Thyroid gland (tissue), 4 donors: ENCODE results near the gene IFFO2. TPM values are rescaled to one million over a fixed set of nuclear protein-coding genes. Genes with fewer than 3 reads are reported as not detected.

Experiments
- DNase-seq, 2 donors: peaks; one replicate each; pipeline ENCODE4 v3.0.0-alpha.2; 2019
- H3K27ac ChIP-seq, 3 donors: fragments of 200-600 bp; sonication (generic); 1 replicate in 2 of 3; 2 replicates in 1 of 3; pipeline ENCODE4 v1.5.1; 2016 to 2019; ENCODE audit warnings: mild to moderate bottlenecking in 1 of 3, moderate library complexity in 1 of 3
- H3K27me3 ChIP-seq: fragments of 200-600 bp; sonication (generic); one replicate; pipeline ENCODE4 v1.5.1; 2019
- H3K36me3 ChIP-seq, 2 donors: fragments of 200-600 bp; sonication (generic); one replicate each; pipeline ENCODE4 v1.5.1; 2016 to 2019
- H3K4me1 ChIP-seq, 2 donors: fragments of 200-600 bp; sonication (generic); one replicate each; pipeline ENCODE4 v1.5.1; 2017 to 2019
- H3K4me3 ChIP-seq, 3 donors: fragments of 200-600 bp; sonication (generic); replicated peaks in 1 of 3; 1 replicate in 2 of 3; 2 replicates in 1 of 3; pipeline ENCODE4 v1.5.1; 2016; ENCODE audit warnings: mild to moderate bottlenecking in 1 of 3
- H3K9me3 ChIP-seq: fragments of 200-600 bp; sonication (generic); one replicate; pipeline ENCODE4 v1.5.1; 2017
- POLR2A ChIP-seq, 2 donors: fragments of 450-650 bp; IDR thresholded peaks; one replicate each; pipeline ENCODE4 v1.6.1; 2017; ENCODE audit warnings: antibody characterized with exemption in 2 of 2, mild to moderate bottlenecking in 2 of 2, moderate library complexity in 1 of 2
- WGBS, 2 donors: methylation state at CpG; one replicate each; pipeline ENCODE4 v1.1.5; 2017; 5-methylcytosine and 5-hydroxymethylcytosine counted together
- intact Hi-C: fragments of 100-400 bp; cut with DNase I; formaldehyde crosslinking; loops from one replicate; pipeline ENCODE4 v1.15.1; 2023
- total RNA-seq, 4 donors: library from RNA; depleted of rRNA; stranded (reverse); fragments of >200 nt; gene quantifications; one replicate each; pipeline ENCODE4 v1.2.3, GENCODE V29; 2016
- TF ChIP-seq, protein P1 (sequence below), 6 experiments: fragments of 200-600 bp in 3 of 6; fragments of 450-650 bp in 3 of 6; sonication (generic) in 3 of 6; IDR thresholded peaks; one replicate each; pipeline ENCODE4 v1.5.1; 2016 to 2019; ENCODE audit warnings: antibody characterized with exemption in 6 of 6, mild to moderate bottlenecking in 2 of 6, inconsistent platforms in 1 of 6, moderate library complexity in 1 of 6

Gene IFFO2
- total RNA-seq, 4 donors from 2014 or later, result 7.2 to 11.3 (median 10.1) TPM

DNA sequence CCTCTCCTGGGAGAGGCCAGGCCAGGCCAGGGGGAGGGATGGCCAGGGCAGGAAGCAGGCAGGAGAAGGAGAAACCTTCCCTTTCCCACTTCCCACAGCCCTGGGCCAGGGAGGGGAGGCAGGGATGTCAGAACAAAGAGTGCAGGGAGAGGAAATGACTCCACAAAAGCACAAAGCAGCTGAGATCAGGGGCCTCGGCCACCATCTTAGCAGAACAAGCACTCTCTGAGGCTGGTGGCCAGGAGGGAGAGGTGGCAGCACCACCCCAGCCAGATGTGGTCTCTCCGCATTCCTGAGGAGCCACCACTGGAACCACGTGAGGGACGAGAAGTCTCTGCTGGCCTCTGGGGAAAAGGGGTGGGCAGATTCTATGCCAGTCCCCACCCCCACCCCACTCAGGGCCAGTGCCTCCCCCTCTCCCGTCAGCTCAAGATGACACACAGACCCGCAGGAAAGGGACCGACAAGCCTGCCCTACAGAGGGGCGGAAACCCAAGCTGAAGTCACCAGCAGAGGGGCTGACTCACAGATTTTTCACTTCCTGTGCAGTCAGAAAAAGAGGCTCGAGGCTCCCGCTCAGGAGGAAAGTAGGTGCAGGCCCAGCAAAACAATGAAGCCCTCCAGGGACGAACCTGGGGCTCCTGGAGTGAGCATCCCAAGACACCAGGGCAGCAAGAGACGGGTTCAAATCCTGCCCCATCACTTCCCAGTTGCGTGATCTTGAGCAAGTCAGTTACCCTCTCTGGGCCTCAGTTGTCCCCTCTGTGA is 30.0 kb downstream of the IFFO2 start:
- peak overlapping the region; percentile 47 to 76 (median 73) for H3K27ac ChIP-seq

DNA sequence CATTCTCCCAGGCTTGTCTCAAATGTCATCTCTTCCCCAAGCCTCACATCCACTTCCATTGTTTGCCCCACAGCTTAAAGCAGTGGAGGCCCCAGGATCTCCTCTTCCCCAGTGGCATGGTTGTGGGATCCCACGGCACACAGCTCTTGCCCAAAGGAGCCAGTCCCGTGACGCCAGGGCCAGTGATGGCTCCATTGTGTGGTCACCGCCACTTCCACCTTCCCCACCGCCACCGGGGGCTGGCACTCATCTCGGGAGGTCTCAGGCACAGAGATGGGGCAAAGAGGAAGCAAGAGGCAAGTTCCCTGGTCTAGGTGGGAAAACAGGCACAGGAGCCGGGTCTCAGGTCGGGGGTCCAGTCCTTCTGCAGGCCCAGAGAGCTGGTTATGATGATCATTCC is 31.2 kb downstream of the IFFO2 start:
- H3K9me3 ChIP-seq, result no peaks in the 10 kb centered on the region
- H3K27ac ChIP-seq, result no peak overlapping the region
- DNase-seq, result no peak
- intact Hi-C loops, result no loop called here
- 92 to 95% methylated on average over 9 of the region's 9 CpGs for WGBS, 2 donors
- no peaks in the 10 kb centered on the region for H3K36me3 ChIP-seq
- H3K4me3 ChIP-seq, result no peak overlapping the region
- no peaks in the 10 kb centered on the region for H3K27me3 ChIP-seq
- H3K4me1 ChIP-seq, result peaks cover 42 to 71% of the 10 kb centered on the region in 2 donors
- TF ChIP-seq, protein P1, sequence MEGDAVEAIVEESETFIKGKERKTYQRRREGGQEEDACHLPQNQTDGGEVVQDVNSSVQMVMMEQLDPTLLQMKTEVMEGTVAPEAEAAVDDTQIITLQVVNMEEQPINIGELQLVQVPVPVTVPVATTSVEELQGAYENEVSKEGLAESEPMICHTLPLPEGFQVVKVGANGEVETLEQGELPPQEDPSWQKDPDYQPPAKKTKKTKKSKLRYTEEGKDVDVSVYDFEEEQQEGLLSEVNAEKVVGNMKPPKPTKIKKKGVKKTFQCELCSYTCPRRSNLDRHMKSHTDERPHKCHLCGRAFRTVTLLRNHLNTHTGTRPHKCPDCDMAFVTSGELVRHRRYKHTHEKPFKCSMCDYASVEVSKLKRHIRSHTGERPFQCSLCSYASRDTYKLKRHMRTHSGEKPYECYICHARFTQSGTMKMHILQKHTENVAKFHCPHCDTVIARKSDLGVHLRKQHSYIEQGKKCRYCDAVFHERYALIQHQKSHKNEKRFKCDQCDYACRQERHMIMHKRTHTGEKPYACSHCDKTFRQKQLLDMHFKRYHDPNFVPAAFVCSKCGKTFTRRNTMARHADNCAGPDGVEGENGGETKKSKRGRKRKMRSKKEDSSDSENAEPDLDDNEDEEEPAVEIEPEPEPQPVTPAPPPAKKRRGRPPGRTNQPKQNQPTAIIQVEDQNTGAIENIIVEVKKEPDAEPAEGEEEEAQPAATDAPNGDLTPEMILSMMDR (IDR thresholded peaks at IDR 0.05), result no peak
- TF ChIP-seq POLR2A (IDR thresholded peaks at IDR 0.05), result no peak

More for the DNA sequence above, 30.0 kb downstream of the IFFO2 start:
- H3K9me3 ChIP-seq, result no peaks in the 10 kb centered on the region
- no peaks in the 10 kb centered on the region for H3K27me3 ChIP-seq
- H3K4me3 ChIP-seq, result peak overlapping the region in 1 of 3 donors; percentile 5
- no peaks in the 10 kb centered on the region for H3K36me3 ChIP-seq
- H3K4me1 ChIP-seq, result peaks cover 44 to 76% of the 10 kb centered on the region in 2 donors
- 17 to 36% methylated on average over 1 to 13 of the region's 13 CpGs for WGBS, 2 donors
- TF ChIP-seq, protein P1 (IDR thresholded peaks at IDR 0.05), result no peak
- no peak for TF ChIP-seq POLR2A (IDR thresholded peaks at IDR 0.05)
- intact Hi-C loops, result no loop called here
- peak in 1 of 2 donors; percentile 39 for DNase-seq

DNA sequence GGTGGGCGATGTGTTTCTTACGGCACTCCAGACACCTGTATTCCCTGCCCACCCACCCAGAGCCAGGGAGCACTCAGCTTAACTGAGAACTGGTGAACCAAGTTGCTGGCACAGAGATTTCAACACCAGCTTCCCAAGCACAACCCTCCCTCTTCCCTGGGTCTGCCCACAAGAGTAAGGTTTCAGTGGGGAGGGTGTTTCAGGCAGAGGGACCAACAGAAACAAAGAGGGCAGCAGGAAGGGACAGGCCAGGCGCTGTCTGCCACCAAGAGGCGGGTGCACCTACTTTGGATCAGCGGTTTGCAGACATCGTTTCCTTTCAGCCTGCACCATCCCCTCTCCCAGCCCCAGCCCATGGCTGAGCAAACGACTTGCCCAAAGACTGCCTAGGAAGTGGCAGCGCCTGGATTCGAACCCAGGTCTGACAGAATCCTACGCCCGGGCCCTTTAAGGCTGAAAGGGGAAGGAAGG is 32.2 kb downstream of the IFFO2 start:
- TF ChIP-seq, protein P1 (IDR thresholded peaks at IDR 0.05), result no peak
- peak in 1 of 2 donors; percentile 7 for TF ChIP-seq POLR2A (IDR thresholded peaks at IDR 0.05)
- Histone ChIP-seq H3K27ac (peak overlapping the region; percentile 33 to 94 (median 90)), H3K27me3 (no peaks in the 10 kb centered on the region), H3K4me3 (no peak overlapping the region), H3K4me1 (peaks cover 42 to 65% of the 10 kb centered on the region in 2 donors), H3K9me3 (no peaks in the 10 kb centered on the region), H3K36me3 (no peaks in the 10 kb centered on the region)
- 45 to 54% methylated on average over 10 to 11 of the region's 11 CpGs for WGBS, 2 donors
- peak; percentile 55 to 56 for DNase-seq
- intact Hi-C loops, result no loop called here

DNA sequence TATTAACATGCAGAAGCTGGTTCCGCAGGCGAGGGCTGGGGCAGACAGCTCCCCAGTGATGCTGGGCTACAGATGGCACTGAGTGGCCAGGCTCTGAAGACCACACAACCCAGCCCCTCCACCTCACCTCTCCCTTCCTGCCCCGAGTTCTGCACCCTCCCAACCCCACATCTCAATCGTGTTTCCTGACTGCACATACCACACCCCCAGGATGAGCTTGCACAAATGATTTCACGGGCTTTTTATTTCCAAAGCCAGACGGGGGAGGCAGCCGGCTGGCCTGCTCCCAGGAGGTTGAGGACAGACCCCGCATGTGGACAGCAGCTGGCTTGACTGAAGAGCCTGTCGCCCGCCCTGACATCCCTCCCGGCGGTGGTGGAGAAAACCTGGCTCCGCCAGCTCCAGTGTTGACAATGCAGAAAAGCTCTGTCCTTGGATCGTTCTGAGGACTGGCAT is 32.7 kb downstream of the IFFO2 start:
- TF ChIP-seq, protein P1 (IDR thresholded peaks at IDR 0.05), result no peak
- TF ChIP-seq POLR2A (IDR thresholded peaks at IDR 0.05), result no peak
- intact Hi-C loops, result no loop called here
- H3K4me3 ChIP-seq, result no peak overlapping the region

More for the DNA sequence above, 32.7 kb downstream of the IFFO2 start:
- H3K27me3 ChIP-seq, result no peaks in the 10 kb centered on the region
- DNase-seq, result no peak
- H3K27ac ChIP-seq, result peak overlapping the region; percentile 33 to 94 (median 90)
- no peaks in the 10 kb centered on the region for H3K36me3 ChIP-seq
- H3K4me1 ChIP-seq, result peaks cover 42 to 65% of the 10 kb centered on the region in 2 donors
- 25 to 36% methylated on average over 8 to 11 of the region's 14 CpGs for WGBS, 2 donors
- no peaks in the 10 kb centered on the region for H3K9me3 ChIP-seq
